ENCODE results near the gene ATRNL1.
"Not testable (repeated sequence)": the region's sequence is repeated elsewhere in the genome, so short reads cannot be mapped to it uniquely, and the experiment has no call there.

ATRNL1 gene

DNA sequence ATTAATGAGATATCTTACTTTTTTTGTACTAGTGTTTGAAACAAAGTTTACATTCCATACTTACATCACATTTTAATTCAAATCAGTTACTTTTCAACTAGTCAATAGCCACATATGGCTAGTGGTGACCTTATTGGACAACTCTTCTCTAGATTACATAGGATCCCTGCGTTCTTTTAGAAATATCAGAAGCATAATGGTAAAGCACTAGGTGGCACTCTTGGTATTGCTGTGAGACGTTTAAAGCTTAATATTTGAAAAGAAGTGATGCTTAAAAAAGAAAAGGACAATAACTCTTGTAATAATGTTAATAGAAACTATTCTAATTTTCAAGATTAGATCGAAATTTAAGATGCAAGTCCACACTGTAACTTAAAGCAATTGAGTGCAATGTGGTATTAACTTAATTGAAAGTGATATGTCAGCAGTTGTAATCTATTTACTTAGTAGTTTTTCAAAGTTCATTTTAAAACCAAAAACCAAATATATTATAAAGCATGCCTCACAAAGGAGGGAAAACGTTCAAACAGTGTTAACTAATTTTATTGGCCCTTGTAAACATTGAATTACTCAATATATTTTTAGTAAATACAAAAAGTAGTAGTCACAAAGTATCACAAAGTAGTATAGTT is 339.1 kb downstream of the ATRNL1 start:
- no peak for DNase-seq

DNA sequence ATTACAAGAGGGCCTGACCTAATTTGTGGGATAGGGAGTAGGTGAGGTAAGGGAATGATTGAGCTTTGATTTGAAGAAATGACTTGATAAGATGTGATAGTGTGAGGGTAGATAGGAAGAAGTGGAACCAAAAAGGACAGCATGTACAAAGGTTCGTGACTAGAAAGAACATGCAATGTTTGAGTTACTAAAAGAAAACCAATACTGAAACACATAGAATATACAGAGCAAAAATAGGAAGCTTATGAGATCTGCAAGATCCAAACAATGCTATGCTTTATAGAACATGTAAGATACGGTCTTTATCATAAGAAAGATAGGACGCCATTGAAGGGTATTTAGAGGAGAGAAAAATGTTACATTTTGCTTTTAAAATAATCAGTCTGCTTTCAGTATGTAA is 343.8 kb downstream of the ATRNL1 start:
- DNase-seq, result no peak

GRCh38 chr10:115441907-115442545 is 348.9 kb downstream of the ATRNL1 start:
- DNase-seq, result no peak

DNA sequence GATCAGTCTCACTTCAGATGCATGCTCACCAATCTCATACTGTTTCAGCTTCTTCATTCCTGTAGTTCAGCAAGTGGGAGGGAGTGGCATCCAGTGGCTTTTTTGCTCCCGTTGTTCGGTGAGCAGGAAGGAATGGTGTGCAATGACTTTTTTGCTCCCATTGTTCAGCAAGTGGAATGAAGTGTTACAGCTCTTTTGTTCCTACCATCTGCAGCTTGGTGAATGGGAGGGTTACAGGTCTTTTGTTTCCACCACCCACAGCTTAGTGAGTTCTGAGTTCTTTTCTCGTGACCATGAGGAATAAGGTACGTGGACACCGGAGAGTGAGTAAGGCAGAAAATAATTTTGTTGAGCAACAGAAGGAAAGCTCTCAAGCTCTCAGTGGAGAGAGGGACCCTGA is 363.6 kb downstream of the ATRNL1 start:
- no peak for DNase-seq

DNA sequence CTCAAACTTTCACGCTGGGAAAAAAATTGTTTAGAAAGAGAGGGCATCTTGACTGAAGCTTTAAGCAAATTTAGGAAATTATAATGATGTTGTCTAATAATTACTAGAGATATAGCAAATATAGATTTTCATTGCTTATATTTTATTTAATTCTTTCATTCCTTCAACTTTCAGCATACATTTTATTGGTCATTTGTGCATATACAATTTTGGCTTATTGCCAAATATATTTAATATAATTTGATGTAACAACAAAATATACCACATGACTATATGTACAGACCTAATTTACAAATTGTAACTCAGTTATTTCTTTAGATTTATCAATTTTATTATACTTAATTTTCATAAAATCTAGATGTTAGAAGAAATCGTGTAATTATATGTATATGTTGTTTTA is 390.1 kb downstream of the ATRNL1 start:
- DNase-seq, result no peak

DNA sequence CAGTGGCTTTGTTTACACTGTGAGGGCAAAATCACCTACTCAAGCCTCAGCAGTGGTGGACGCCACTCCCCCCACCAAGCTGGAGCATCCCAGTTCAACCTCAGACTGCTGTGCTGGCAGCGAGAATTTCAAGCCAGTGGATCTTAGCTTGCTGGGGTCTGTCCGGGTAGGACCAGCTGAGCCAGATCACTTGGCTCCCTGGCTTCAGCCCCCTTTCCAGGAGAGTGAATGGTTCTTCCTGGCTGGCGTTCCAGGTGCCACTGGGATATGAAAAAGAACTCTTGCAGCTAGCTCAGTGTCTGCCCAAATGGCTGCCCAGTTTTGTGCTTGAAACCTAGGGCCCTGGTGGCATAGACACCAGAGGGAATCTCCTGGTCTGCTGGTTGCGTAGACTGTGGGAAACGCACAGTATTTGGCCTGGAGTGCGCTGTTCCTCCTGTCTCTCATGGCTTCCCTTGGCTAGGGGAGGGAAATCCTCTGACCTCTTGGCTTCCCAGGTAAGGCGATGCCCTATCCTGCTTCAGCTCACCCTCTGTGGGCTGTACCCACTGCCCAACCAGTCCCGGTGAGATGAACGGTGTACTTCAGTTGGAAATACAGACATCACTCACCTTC is 398.5 kb downstream of the ATRNL1 start:
- DNase-seq, result no peak

DNA sequence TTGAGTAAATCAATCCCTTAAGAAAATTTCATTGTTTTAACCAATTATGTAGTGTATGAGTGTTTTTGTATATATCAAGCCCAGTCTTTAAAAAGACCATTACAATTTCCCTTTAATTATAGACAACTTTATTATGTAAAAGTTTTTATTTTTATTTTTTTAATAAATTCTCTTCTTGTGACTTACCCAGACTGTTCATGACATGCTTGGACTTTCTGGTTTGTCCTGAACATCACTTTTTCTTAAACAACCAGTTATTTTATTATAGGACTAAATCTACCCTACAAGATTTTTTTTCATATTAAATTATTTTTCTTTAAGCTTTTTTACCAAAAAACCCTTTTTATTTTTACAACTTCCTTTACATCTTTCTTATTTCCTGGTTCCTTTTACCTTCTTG is 410.4 kb downstream of the ATRNL1 start:
- DNase-seq, result no peak

DNA sequence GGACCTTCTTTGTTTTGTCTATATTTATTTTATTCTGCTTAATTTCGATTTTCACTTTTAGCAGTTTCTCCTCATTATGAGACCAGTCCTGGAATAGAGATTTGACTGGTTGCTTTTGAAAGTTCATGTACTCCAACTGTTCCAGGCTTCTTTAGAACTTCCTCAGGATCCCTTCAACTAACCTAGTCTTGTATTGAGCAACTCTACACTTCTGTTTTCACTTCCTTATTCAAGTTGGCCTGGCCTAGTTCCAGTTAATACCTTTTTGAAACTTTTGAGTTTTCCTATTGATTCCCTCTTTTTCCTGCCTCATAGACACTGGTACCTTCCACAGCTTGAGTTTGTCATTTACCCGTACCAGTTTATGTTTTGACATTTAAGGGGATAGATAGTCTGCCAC is 421.7 kb downstream of the ATRNL1 start:
- DNase-seq, result no peak

GRCh38 chr10:115525141-115525540 is 432.0 kb downstream of the ATRNL1 start:
- DNase-seq, result no peak

GRCh38 chr10:115527682-115528081 is 434.5 kb downstream of the ATRNL1 start:
- DNase-seq, result not testable (repeated sequence)

DNA sequence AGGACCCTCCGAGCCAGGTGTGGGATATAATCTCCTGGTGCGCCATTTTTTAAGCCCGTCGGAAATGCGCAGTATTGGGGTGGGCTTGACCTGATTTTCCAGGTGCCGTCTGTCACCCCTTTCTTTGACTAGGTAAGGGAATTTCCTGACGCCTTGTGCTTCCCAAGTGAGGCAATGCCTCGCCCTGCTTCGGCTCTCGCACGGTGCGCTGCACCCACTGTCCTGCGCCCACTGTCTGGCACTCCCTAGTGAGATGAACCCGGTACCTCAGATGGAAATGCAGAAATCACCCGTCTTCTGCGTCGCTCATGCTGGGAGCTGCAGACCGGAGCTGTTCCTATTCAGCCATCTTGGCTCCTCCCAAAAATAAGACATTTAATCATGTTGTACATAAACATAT is 443.2 kb downstream of the ATRNL1 start:
- DNase-seq, result not testable (repeated sequence)

DNA sequence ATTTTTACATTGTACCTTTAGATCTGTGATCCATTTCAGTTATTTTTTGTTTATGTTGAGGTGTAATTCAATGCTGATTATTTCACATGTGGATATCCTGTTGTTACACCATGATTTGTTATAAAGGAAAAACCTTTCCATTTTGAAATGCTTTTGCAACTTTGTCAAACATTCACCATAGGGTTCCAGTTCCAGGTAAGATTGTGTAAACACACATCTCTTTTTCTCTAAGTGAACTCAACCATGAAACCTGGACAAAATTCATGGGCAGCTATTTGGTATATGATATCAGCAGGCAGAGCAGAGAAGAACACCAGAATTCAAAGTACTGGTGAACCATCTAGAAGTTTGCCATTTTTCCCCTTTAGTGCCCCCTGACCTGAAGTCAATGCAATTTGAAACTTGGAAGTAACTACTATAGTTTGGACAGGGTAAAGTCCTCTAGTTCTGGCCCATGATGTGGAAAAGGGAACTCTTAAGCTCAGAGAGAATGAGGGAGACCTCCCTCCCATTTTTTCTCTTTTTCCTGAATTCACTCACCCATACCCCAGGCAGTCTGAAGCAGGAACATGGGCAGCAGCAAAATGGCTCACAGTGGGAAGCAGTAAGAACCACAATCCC is 446.1 kb downstream of the ATRNL1 start:
- no peak for DNase-seq

- DNase-seq, result no peak
Measured at GRCh38 chr10:115555887-115556402, 462.8 kb downstream of the ATRNL1 start.

DNA sequence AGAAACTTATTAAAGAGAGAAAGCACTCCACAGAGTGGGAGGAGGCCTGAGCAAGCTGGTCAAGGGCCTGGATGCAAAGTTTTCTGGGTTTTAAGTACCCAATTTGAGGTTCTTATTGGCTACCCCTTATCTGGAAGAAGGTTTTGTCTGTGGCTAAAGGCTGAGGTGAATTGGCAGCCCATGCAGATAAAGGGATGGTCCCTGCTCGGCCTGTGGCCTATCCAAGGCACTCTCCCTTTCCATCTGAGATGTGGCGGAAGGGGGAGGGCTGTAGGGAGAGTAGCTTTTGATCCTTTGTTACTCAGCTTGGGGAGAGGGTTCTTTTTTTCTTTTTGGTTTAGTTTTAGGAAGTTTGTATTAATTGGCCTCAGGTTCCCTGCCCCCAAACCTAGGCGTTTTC is 465.1 kb downstream of the ATRNL1 start:
- DNase-seq, result no peak

DNA sequence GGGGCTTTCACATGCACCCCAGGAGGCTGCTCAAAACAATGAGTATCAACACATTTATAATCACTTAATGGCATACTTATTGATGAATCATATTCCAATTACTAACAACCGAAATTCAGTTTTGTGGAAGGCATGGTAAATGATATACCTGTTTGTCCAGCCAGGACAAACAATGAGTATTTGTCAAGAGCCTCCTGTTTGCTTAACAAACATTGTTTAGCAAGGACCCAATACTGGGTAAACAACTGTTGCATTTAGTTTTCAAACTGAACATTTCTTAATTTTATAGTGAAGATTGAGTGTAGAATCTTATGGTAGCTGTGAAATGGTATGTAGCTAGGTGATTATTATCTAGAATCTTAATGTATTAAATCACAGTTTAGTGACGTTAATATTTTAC is 473.7 kb downstream of the ATRNL1 start:
- DNase-seq, result no peak

GRCh38 chr10:115572740-115573455 is 479.7 kb downstream of the ATRNL1 start:
- DNase-seq, result no peak

GRCh38 chr10:115580239-115580638 is 487.1 kb downstream of the ATRNL1 start:
- DNase-seq, result no peak

DNA sequence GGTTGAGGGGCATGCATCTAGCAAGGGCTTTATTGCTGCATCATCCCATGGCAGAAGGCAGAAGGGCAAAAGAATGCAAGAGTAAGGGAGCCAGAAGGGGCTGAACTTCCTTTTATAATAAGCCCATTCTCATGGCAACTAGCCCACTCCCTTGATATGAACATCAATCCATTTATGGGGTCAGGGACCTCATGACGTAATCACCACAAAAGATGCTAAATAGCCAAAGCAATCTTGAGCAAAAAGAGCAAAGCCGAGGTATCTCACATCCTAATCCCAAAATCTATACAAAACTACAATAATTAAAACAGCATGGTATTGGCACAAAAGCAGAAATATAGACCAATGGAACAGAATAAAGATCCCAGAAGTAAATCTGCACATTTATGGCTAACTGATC is 499.9 kb downstream of the ATRNL1 start:
- DNase-seq, result no peak

GRCh38 chr10:115604627-115605026 is 511.5 kb downstream of the ATRNL1 start:
- DNase-seq, result no peak

GRCh38 chr10:115606086-115606485 is 512.9 kb downstream of the ATRNL1 start:
- DNase-seq, result no peak

GRCh38 chr10:115606741-115607140 is 513.6 kb downstream of the ATRNL1 start:
- DNase-seq, result no peak

DNA sequence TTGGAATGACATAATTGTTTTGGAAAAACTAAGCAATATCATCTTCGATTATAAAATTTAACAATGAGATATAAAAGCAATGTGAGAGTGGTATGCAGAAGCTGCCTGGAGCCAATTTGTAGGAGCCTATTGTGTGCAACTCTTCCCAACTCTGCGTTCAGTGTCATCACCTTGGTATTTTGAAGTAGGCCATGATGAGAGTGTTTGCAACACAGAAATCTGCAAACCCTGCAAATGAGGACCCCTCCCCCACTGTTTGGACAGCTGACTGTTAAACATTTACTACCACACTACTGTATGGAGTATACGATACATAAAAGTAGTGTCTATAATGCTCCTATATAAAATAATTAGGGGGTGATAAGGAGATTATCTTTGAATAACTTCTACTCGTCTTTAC is 531.3 kb downstream of the ATRNL1 start:
- DNase-seq, result no peak

GRCh38 chr10:115628616-115629015 is 535.5 kb downstream of the ATRNL1 start:
- DNase-seq, result no peak

All from activated CD4-positive, alpha-beta T cell treated with anti-CD3 and anti-CD28 coated beads, Interleukin-2, amount 50 U/mL, for 48 hours (primary cell).